Measurements from ENCODE around the gene CD300E.

CD300E gene, protein sequence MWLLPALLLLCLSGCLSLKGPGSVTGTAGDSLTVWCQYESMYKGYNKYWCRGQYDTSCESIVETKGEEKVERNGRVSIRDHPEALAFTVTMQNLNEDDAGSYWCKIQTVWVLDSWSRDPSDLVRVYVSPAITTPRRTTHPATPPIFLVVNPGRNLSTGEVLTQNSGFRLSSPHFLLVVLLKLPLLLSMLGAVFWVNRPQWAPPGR

DNA sequence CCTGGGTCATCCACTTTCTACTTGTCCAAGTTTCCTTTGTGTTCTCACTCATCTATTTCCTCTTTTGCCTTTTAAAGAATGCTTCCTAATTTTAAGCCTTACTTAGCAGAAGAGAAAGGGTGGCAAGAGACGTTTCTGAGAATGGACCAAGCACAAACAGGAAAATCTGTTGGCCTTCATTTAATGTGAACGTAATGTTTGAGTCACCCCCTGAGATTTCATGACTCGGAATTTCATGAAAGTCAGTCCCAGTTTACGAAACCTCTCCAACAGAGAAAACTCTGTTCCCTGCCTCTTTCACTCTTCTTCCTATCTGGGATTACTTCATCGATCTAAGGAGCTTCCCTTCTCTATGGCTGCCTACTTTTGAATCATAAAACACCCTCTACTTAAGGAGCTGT is at the start of gene CD300E:
Gene CD300E (minus strand): TSS at position 46 of the 401 bp plus-strand sequence. CDS start 117 bp downstream, outside the sequence.
- H3K27ac Mint-ChIP-seq = no peak within 1 kb of the TSS
- peaks cover 31% of the 10 kb centered on the region for H3K27me3 Mint-ChIP-seq
- H3K9me3 Mint-ChIP-seq (ENCODE audit: low read depth) = no peaks in the 10 kb centered on the region
- H3K36me3 Mint-ChIP-seq = peaks cover 3% of the 10 kb centered on the region
- no peaks in the 10 kb centered on the region for H3K4me1 Mint-ChIP-seq (ENCODE audit: low read depth)
- H3K4me3 Mint-ChIP-seq = no peak within 1 kb of the TSS

DNA sequence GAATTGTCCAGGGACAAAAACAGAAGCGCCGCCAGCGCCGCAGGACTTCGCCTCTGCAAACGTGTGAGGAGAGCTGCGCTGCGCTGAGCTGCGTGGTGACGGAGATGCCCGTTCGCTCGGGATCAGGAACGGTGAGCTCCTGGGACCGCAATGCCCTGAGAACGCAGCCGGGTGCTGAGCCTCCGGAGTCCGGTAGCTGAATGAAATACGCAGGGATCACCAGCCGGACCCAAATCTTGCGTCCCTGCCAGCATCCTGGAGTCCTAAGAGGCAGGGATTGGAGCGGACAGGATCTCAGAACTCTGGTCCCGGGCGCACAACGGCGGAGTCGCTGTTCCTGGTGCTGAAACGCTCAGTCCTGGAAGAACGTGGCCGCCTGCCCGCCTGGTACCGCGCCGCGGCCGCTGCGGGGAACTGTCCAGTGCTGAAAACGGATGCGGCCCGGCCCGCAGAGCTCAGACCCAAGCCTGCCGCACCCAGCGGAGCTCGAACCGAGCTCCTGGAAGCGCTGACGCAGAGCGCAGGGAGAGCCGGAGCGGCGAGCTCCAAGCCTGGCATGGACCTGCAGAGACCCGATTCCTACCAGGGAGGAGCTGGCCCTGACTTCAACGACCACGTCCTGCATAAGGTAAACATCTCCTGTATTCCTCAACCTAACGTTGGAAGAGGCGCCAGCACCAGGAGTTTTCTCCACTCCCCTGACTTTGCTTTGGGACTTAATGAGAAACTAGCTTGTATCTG is 47.7 kb upstream of the CD300E start:
- H3K4me1 Mint-ChIP-seq (ENCODE audit: low read depth) = no peaks in the 10 kb centered on the region
- H3K27me3 Mint-ChIP-seq = peaks cover 45% of the 10 kb centered on the region
- H3K9me3 Mint-ChIP-seq (ENCODE audit: low read depth) = no peaks in the 10 kb centered on the region
- no peak overlapping the region for H3K27ac Mint-ChIP-seq
- peaks cover 2% of the 10 kb centered on the region for H3K36me3 Mint-ChIP-seq
- H3K4me3 Mint-ChIP-seq = no peak overlapping the region

DNA sequence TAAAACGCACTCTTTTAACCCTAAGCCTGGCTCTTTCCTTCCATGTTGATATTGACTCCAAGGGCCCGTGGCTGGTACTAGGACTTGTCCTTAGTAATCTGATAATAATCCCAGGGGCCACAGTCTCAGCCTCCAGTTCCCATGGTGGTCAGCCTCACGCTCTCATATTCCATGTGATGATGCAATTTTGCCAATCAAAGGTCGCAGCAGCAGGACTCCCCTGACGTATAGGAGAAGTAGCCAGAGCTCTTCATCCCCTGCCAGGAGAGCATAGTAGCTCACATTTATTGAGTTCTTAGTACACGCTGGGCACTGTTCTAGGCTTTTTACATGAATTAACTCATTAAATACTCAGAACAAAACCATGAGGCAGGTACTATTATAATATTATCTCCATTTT is 46.8 kb upstream of the CD300E start:
- H3K27me3 Mint-ChIP-seq = peaks cover 41% of the 10 kb centered on the region
- no peaks in the 10 kb centered on the region for H3K9me3 Mint-ChIP-seq (ENCODE audit: low read depth)
- peaks cover 2% of the 10 kb centered on the region for H3K36me3 Mint-ChIP-seq
- H3K4me1 Mint-ChIP-seq (ENCODE audit: low read depth) = no peaks in the 10 kb centered on the region
- H3K27ac Mint-ChIP-seq = no peak overlapping the region
- no peak overlapping the region for H3K4me3 Mint-ChIP-seq

DNA sequence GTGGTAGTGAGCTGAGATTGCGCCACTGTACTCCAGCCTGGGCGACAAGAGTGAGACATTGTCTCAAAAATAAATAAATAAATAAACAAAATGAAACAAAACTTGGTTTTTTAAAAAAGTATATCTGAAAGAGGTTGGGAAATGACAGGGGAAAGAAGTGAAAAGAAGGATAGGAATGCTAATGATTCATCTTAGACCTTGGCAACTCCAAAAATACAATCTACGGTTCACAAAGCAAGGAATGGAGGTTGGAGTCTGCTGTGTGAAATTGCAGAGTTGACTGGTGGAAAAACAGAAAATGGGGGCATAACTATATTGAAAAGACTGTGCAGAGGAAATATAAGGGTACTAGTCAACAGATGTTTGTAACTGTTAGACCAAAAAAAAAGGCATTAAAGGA is 40.0 kb upstream of the CD300E start:
- no peaks in the 10 kb centered on the region for H3K4me1 Mint-ChIP-seq (ENCODE audit: low read depth)
- no peak overlapping the region for H3K27ac Mint-ChIP-seq

DNA sequence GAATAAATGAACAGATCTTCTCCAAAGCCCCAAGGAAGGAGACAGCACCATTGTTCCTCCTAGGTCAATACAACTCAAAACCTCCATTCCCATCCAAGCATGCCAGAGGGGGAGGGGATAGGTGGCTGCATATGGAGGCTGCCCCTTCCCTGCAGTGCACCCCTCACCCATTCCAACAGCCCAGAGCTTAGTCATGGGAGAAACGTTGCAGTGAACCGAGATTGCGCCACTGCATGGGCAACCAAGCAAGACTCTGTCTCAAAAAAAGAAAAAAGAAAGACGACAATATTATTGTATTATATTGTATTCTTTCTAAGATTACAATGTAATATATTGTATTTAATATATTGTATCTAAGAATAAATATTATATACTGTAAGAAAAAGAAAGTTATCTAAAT is 36.4 kb upstream of the CD300E start:
- no peak overlapping the region for H3K27ac Mint-ChIP-seq
- H3K4me3 Mint-ChIP-seq = no peak overlapping the region
- H3K27me3 Mint-ChIP-seq = peaks cover 19% of the 10 kb centered on the region
- peaks cover 4% of the 10 kb centered on the region for H3K9me3 Mint-ChIP-seq (ENCODE audit: low read depth)
- peaks cover 3% of the 10 kb centered on the region for H3K4me1 Mint-ChIP-seq (ENCODE audit: low read depth)
- peaks cover 4% of the 10 kb centered on the region for H3K36me3 Mint-ChIP-seq

More for the DNA sequence above, 40.0 kb upstream of the CD300E start:
- H3K9me3 Mint-ChIP-seq (ENCODE audit: low read depth) = peaks cover 4% of the 10 kb centered on the region
- peaks cover 4% of the 10 kb centered on the region for H3K36me3 Mint-ChIP-seq
- no peak overlapping the region for H3K4me3 Mint-ChIP-seq
- peaks cover 22% of the 10 kb centered on the region for H3K27me3 Mint-ChIP-seq

DNA sequence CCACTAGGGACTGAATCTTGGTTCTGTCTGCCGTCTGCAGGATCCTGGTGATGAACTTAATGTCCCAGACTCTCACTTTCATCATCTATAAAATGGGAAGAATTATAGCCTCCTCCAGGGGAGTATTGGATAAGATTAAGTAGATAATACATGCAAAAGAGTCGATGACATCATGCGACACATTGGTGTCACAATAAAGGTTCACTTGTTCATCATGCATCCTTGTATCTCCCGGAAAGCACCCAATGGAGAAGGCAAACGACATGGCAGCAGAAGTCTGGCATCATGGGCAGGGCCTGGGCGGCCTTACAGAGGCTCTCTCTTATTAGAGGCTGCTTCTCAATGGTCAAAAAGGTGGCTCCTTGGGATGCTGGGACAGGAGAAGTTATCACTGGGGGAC is 35.1 kb upstream of the CD300E start:
- peaks cover 4% of the 10 kb centered on the region for H3K36me3 Mint-ChIP-seq
- H3K27me3 Mint-ChIP-seq = peaks cover 11% of the 10 kb centered on the region

DNA sequence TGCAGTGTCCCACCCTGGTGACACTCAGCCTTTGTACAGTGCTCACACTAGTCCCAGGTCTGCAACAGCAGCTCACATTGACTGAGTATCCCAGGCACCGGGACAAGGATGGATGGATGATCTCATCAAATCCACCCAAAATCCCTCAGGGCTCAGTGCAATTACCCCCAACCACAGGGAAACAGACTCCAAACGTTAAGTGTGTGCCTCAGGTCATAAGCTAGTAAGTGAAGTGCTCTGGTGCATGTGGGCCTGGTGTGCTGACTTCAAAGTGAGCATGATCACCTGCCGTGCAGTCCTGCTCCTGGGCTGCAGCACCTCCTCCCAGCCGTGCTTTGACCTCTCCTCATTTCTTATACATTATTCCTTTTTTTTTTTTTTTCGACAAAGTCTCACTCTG is 31.2 kb upstream of the CD300E start:
- Mint-ChIP-seq H3K4me3 (no peak overlapping the region), H3K36me3 (no peaks in the 10 kb centered on the region), H3K27ac (no peak overlapping the region), H3K4me1 (ENCODE audit: low read depth) (peaks cover 3% of the 10 kb centered on the region), H3K27me3 (peaks cover 18% of the 10 kb centered on the region), H3K9me3 (ENCODE audit: low read depth) (no peaks in the 10 kb centered on the region)

More for the DNA sequence above, 35.1 kb upstream of the CD300E start:
- Mint-ChIP-seq H3K9me3 (ENCODE audit: low read depth) (peaks cover 4% of the 10 kb centered on the region), H3K27ac (no peak overlapping the region), H3K4me1 (ENCODE audit: low read depth) (peaks cover 3% of the 10 kb centered on the region), H3K4me3 (no peak overlapping the region)

DNA sequence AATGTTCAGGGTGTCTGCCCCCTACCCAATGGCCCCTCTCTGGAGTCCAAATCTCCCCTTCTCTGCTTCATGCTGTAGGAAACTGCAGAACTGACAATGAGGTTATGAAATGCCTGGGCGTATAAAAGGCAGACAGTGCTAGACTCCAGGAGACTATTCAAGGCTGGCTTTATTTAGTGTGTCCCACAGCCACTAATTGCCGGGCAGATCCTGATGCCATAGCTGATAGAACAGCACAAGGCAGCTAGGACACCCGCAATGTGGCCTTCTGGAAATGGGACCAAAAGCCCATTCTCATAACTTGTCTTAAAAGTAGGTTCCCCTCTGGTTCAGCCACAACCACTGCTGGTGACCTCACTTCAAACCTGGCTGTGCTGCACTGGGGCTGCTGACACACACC is 28.5 kb upstream of the CD300E start:
- no peaks in the 10 kb centered on the region for H3K9me3 Mint-ChIP-seq (ENCODE audit: low read depth)
- peaks cover 17% of the 10 kb centered on the region for H3K27me3 Mint-ChIP-seq
- H3K4me1 Mint-ChIP-seq (ENCODE audit: low read depth) = no peaks in the 10 kb centered on the region
- H3K36me3 Mint-ChIP-seq = no peaks in the 10 kb centered on the region
- H3K27ac Mint-ChIP-seq = no peak overlapping the region
- no peak overlapping the region for H3K4me3 Mint-ChIP-seq

DNA sequence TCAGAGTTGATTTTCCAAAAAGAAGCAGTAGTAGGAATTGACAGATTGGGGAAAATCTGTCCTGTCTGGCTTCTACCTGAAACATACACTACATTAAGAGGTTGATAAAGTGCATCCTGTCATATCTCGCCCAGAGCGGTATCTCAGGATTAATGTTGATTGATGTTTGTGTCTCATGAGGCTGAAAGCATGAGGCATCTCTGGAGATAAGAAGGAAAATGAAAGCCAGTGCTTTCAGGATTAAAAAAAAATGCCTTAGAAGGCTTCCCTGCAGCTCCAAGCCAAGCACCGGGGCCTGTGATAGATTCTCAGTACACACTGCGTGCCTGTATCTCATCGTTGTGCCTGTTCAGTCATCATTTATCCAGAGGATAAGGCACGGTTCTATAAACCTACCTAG is 26.4 kb upstream of the CD300E start:
- Mint-ChIP-seq H3K27ac (no peak overlapping the region), H3K4me1 (ENCODE audit: low read depth) (no peaks in the 10 kb centered on the region), H3K4me3 (no peak overlapping the region), H3K36me3 (no peaks in the 10 kb centered on the region), H3K27me3 (peaks cover 20% of the 10 kb centered on the region), H3K9me3 (ENCODE audit: low read depth) (no peaks in the 10 kb centered on the region)

DNA sequence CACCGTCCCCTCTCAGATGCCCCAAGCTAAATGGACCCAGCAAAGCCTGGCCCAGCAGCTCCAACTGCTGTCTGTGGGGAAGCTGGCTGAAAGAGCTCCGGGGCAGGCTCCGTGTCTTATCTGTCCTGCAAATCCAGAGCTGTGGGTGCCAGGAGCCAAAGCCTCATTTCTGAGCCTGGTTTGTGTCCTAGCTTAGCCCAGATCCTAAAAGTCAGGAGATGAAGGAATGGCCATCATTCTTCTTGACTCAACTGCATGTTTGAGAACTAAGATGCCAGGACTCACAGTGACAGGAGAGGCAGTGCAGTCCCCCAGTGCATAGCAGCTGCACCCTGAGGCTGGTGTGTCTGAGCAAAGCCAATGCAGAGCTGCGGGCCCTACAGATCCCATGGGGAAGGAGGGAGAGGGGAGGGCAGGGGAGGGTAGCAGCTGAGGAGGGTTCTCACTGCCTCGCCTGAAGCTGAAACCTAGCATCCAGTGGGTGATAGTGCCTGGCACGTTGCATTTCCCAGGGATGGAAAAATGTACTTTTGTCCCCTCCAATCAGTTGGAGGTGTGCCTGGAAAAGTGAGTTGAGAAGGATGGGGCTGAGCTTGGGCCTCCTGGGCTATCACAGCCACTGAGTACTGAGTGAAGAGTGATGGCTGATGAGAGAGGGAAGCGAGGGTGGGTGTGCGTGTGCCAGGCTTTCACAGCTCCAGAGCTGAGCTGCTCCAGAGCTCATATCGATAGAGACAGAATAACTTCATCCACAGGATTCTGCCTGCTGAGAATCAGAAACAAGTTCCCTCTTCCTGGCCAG is 24.5 kb upstream of the CD300E start:
- peaks cover 22% of the 10 kb centered on the region for H3K27me3 Mint-ChIP-seq
- H3K4me3 Mint-ChIP-seq = no peak overlapping the region
- H3K4me1 Mint-ChIP-seq (ENCODE audit: low read depth) = no peaks in the 10 kb centered on the region
- H3K9me3 Mint-ChIP-seq (ENCODE audit: low read depth) = no peaks in the 10 kb centered on the region
- H3K27ac Mint-ChIP-seq = no peak overlapping the region
- no peaks in the 10 kb centered on the region for H3K36me3 Mint-ChIP-seq

DNA sequence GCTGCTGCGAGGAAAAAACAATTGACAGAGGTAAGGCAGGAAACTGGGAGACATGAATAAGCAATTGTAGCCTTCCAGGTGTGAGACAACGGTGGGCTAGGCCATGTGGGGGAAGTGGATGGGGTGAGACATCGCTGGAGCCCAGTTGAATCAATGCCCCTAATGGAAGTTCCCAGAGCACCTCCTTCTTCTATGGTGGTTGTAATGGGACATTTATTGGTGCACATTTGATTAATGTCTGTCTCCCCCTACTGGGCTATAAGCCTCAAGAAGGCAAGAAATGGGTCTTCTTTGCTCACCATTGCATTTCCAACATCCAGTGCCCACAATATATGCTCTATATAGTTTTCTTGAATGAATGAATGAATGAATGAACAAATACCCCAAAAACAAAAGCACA is 22.7 kb upstream of the CD300E start:
- Mint-ChIP-seq H3K9me3 (ENCODE audit: low read depth) (no peaks in the 10 kb centered on the region), H3K27me3 (peaks cover 20% of the 10 kb centered on the region), H3K4me3 (no peak overlapping the region), H3K27ac (no peak overlapping the region), H3K4me1 (ENCODE audit: low read depth) (peaks cover 1% of the 10 kb centered on the region), H3K36me3 (no peaks in the 10 kb centered on the region)

DNA sequence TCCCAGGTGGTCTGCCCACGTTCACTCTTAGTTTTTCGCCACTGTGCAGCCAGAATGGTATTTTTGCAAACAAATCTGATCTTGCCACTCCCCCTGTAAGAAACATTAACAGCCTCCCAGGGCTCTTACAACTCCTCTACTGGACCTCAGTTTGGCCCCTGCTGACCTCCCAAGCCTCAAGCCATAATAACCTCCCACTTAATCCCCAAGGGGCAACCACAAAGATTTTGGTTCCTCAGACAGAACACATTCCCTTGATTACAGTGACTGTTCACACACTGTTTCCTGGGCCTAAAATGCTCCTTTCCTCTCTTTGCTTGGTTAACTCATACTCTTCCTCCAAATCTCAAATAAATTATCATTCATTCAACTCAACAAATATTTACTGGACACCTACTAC is 21.5 kb upstream of the CD300E start:
- H3K27me3 Mint-ChIP-seq = peaks cover 16% of the 10 kb centered on the region
- no peaks in the 10 kb centered on the region for H3K9me3 Mint-ChIP-seq (ENCODE audit: low read depth)
- peaks cover 2% of the 10 kb centered on the region for H3K4me1 Mint-ChIP-seq (ENCODE audit: low read depth)
- no peak overlapping the region for H3K27ac Mint-ChIP-seq
- no peak overlapping the region for H3K4me3 Mint-ChIP-seq
- H3K36me3 Mint-ChIP-seq = no peaks in the 10 kb centered on the region

DNA sequence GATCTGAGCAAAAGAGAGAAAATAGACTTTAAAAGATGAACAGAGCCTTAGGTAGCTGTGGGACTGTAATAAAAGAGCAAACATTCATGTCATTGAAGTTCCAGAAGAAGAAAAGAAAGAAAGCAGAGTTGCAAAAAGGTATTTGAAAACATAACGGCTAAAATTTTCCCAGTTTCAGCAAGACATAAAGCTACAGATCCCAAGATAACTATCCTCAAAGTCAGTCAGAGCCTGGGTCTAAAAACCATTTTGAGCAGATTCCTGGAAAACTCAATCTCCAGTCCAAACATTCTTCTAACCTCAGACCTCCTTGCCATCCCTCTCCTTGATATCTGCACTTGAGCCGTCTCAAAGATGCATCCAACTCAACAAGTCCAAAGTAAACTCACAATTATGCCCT is 20.9 kb upstream of the CD300E start:
- no peaks in the 10 kb centered on the region for H3K36me3 Mint-ChIP-seq
- no peak overlapping the region for H3K4me3 Mint-ChIP-seq
- no peaks in the 10 kb centered on the region for H3K9me3 Mint-ChIP-seq (ENCODE audit: low read depth)
- H3K27ac Mint-ChIP-seq = no peak overlapping the region
- H3K4me1 Mint-ChIP-seq (ENCODE audit: low read depth) = peaks cover 7% of the 10 kb centered on the region
- H3K27me3 Mint-ChIP-seq = peaks cover 16% of the 10 kb centered on the region

DNA sequence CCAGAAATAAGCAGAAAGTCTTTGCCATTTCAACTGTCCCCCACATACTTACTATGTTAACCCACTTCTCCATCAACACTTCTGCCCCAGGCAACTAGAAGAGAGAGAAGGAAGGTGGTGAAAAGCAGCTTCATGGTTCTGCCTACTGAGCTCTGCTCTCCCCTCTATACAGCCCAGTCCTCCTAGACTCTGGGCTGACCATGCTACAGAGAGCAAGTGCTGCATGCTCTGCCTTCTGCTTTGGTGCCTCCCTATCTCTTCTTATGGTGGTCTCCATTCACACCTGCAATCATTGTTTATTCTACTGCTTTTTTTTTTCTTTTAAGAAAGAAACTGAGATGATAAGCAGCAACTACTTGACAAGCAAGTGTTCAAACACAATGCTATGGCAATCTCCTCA is 20.3 kb upstream of the CD300E start:
- Mint-ChIP-seq H3K27ac (no peak overlapping the region), H3K36me3 (no peaks in the 10 kb centered on the region), H3K4me3 (no peak overlapping the region), H3K9me3 (ENCODE audit: low read depth) (no peaks in the 10 kb centered on the region), H3K4me1 (ENCODE audit: low read depth) (peaks cover 7% of the 10 kb centered on the region), H3K27me3 (peaks cover 13% of the 10 kb centered on the region)

DNA sequence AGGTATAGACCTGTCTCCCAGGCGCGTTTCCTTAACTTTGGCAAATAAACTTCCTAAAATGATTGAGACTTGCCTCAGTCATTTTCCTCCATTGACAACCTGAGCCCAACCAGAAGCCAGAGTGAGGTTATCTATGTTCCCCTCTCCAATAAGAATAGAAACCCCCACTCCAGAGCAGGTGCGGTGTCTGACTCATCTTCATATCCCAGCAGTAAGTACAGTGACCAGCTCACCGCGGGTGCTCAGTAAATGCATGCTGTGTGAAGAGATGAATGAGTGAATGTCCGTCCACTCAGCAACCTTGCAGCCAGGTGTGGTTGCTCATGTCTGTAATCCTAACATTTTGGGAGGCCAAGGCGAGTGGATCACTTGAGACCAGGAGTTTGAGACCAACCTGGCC is 19.5 kb upstream of the CD300E start:
- H3K27me3 Mint-ChIP-seq = peaks cover 12% of the 10 kb centered on the region
- H3K36me3 Mint-ChIP-seq = no peaks in the 10 kb centered on the region
- H3K9me3 Mint-ChIP-seq (ENCODE audit: low read depth) = no peaks in the 10 kb centered on the region
- H3K27ac Mint-ChIP-seq = no peak overlapping the region
- H3K4me1 Mint-ChIP-seq (ENCODE audit: low read depth) = peaks cover 7% of the 10 kb centered on the region
- no peak overlapping the region for H3K4me3 Mint-ChIP-seq
